ENCODE results near the gene MBD4. TPM values are rescaled to one million over a fixed set of nuclear protein-coding genes. Genes with fewer than 3 reads are reported as not detected.

The MBD4 gene
- total RNA-seq, 1 experiment from 2014 or later = 50.9 TPM

DNA sequence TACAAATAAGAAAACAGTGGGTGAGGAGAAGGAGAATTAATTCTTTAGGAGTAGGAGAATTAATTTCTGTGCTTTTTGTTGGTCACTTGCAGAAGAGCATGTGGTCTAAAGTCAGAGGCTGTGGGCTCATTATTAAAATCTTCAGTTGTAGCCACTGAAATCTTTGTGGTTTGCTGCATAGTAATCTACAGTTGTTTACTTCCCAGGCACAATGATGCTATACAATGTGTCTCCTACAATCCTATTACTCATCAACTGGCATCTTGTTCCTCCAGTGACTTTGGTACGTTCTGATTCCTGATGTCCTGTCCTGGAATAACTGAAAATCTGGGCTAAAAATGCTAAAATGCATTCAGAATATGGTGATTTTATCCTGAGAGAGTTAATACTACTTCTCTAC is 21.3 kb upstream of the MBD4 start:
- Histone ChIP-seq H3K9me3 (ENCODE audit: low read depth, low read length, poor library complexity, severe bottlenecking) (no peaks in the 10 kb centered on the region), H3K36me3 (ENCODE audit: insufficient read depth, low read length, poor library complexity, severe bottlenecking) (peaks cover 7% of the 10 kb centered on the region), H3K4me1 (ENCODE audit: insufficient read depth, low read length, poor library complexity, severe bottlenecking) (no peaks in the 10 kb centered on the region), H3K27me3 (replicated peaks; ENCODE audit: insufficient read depth, low read depth, low read length, poor library complexity) (no peaks in the 10 kb centered on the region), H3K4me3 (ENCODE audit: low read depth, low read length, poor library complexity, severe bottlenecking) (no peak overlapping the region), H3K27ac (ENCODE audit: low read depth, low read length, poor library complexity, severe bottlenecking) (no peak overlapping the region)
- intact Hi-C loops (cut with micrococcal nuclease; ENCODE audit: unreplicated experiment) = no loop called here
- no peak for TF ChIP-seq EZH2 (IDR thresholded peaks at IDR 0.05; ENCODE audit: borderline replicate concordance, low read depth, low read length, poor library complexity, severe bottlenecking)
- TF ChIP-seq, protein P1, sequence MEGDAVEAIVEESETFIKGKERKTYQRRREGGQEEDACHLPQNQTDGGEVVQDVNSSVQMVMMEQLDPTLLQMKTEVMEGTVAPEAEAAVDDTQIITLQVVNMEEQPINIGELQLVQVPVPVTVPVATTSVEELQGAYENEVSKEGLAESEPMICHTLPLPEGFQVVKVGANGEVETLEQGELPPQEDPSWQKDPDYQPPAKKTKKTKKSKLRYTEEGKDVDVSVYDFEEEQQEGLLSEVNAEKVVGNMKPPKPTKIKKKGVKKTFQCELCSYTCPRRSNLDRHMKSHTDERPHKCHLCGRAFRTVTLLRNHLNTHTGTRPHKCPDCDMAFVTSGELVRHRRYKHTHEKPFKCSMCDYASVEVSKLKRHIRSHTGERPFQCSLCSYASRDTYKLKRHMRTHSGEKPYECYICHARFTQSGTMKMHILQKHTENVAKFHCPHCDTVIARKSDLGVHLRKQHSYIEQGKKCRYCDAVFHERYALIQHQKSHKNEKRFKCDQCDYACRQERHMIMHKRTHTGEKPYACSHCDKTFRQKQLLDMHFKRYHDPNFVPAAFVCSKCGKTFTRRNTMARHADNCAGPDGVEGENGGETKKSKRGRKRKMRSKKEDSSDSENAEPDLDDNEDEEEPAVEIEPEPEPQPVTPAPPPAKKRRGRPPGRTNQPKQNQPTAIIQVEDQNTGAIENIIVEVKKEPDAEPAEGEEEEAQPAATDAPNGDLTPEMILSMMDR (conservative IDR thresholded peaks at IDR 0.05; ENCODE audit: low read depth, low read length) = no peak
- BruUV-seq (replicated peaks) = no TSS peak
- CTCF ChIA-PET = no interaction called here
- POLR2A ChIA-PET (ENCODE audit: low non-redundant PET) = no interaction called here
- no peak for DNase-seq (ENCODE audit: low spot score)

DNA sequence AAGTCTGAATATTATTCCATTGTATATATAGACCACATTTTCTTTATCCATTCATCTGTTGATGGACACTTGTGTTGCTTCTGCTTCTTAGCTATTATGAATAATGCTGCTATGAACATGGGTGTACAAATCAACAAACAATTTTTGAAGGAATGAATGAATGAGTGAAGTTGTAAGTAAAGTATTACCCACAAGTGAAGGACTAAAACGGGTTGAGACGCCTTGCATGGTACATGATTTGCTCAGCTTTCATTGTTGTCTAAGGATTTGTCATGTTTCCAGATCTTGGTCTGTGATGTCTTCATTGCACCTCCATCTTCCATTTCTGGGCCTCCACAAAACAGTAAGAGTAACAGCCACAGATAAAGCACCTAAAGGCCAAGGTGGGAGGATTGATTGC is 20.8 kb upstream of the MBD4 start:
- ChIA-PET POLR2A (ENCODE audit: low non-redundant PET) (no interaction called here), CTCF (no interaction called here)
- BruUV-seq (replicated peaks) = no TSS peak
- H3K36me3 ChIP-seq (ENCODE audit: insufficient read depth, low read length, poor library complexity, severe bottlenecking) = peaks cover 7% of the 10 kb centered on the region
- H3K27me3 ChIP-seq (replicated peaks; ENCODE audit: insufficient read depth, low read depth, low read length, poor library complexity) = no peaks in the 10 kb centered on the region
- H3K4me3 ChIP-seq (ENCODE audit: low read depth, low read length, poor library complexity, severe bottlenecking) = no peak overlapping the region
- no peak for DNase-seq (ENCODE audit: low spot score)
- H3K27ac ChIP-seq (ENCODE audit: low read depth, low read length, poor library complexity, severe bottlenecking) = no peak overlapping the region
- intact Hi-C loops (cut with micrococcal nuclease; ENCODE audit: unreplicated experiment) = no loop called here
- H3K9me3 ChIP-seq (ENCODE audit: low read depth, low read length, poor library complexity, severe bottlenecking) = no peaks in the 10 kb centered on the region
- no peaks in the 10 kb centered on the region for H3K4me1 ChIP-seq (ENCODE audit: insufficient read depth, low read length, poor library complexity, severe bottlenecking)
- TF ChIP-seq, protein P1 (conservative IDR thresholded peaks at IDR 0.05; ENCODE audit: low read depth, low read length) = no peak
- no peak for TF ChIP-seq EZH2 (IDR thresholded peaks at IDR 0.05; ENCODE audit: borderline replicate concordance, low read depth, low read length, poor library complexity, severe bottlenecking)

DNA sequence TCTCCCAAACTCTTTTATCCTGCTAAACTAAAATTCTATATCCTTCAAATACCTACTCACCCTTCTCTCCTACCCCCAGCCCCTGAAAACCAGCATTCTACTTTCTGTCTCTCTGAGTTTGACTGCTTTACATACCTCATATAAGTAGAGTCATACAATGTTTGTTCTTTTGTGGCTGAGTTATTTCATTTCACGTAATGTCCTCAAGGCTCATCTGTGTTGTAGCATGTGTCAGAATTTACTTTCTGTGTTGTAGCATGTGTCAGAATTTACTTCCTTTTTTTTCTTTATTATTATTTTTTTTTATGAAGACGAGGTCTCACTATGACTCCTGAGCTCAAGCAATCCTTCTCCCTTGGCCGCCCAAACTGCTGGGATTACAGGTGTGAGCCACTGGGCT is 20.4 kb upstream of the MBD4 start:
- Histone ChIP-seq H3K27ac (ENCODE audit: low read depth, low read length, poor library complexity, severe bottlenecking) (no peak overlapping the region), H3K4me3 (ENCODE audit: low read depth, low read length, poor library complexity, severe bottlenecking) (no peak overlapping the region), H3K27me3 (replicated peaks; ENCODE audit: insufficient read depth, low read depth, low read length, poor library complexity) (no peaks in the 10 kb centered on the region), H3K9me3 (ENCODE audit: low read depth, low read length, poor library complexity, severe bottlenecking) (no peaks in the 10 kb centered on the region), H3K36me3 (ENCODE audit: insufficient read depth, low read length, poor library complexity, severe bottlenecking) (peaks cover 7% of the 10 kb centered on the region), H3K4me1 (ENCODE audit: insufficient read depth, low read length, poor library complexity, severe bottlenecking) (no peaks in the 10 kb centered on the region)
- POLR2A ChIA-PET (ENCODE audit: low non-redundant PET) = no interaction called here
- intact Hi-C loops (cut with micrococcal nuclease; ENCODE audit: unreplicated experiment) = no loop called here
- TF ChIP-seq EZH2 (IDR thresholded peaks at IDR 0.05; ENCODE audit: borderline replicate concordance, low read depth, low read length, poor library complexity, severe bottlenecking) = no peak
- TF ChIP-seq, protein P1 (conservative IDR thresholded peaks at IDR 0.05; ENCODE audit: low read depth, low read length) = no peak
- BruUV-seq (replicated peaks) = no TSS peak
- no peak for DNase-seq (ENCODE audit: low spot score)
- CTCF ChIA-PET = no interaction called here
